Endothelial cell of umbilical vein (primary cell): ENCODE measurements around the gene PDE6D. TPM values are rescaled to one million over a fixed set of nuclear protein-coding genes. Genes with fewer than 3 reads are reported as not detected.

Experiments used
- BruUV-seq: library from RNA; stranded (reverse); fragments of 400-500 nt; replicated peaks from 2 replicates; lab custom pipeline; 2021; lab: Mats Ljungman, UMichigan
- CTCF ChIA-PET: fragments of 300-600, 350-600 bp; sonication (Branson Sonifier 250); formaldehyde crosslinking; loops from one replicate; lab custom pipeline; 2021; ENCODE audit warnings: antibody characterized with exemption, inconsistent platforms; lab: Charles Lee
- POLR2A ChIA-PET: fragments of 300-600, 350-600 bp; sonication (Branson Sonifier 250); formaldehyde crosslinking; loops from one replicate; lab custom pipeline; 2021; ENCODE audit warnings: antibody characterized with exemption, inconsistent platforms; lab: Charles Lee
- DNase-seq: peaks from one replicate; pipeline ENCODE4 v3.0.0-alpha.2; 2011; ENCODE audit warnings: low read depth, low spot score
- FAIRE-seq: peaks from 2 replicates; lab custom pipeline; 2011; peaks lifted over from hg19 to GRCh38; lab: Jason Lieb, UNC
- H2AFZ ChIP-seq: 2 replicates; pipeline ENCODE4 v1.6.0; 2012; ENCODE audit warnings: low read depth, low read length, control low read depth, inconsistent platforms
- H3K27ac ChIP-seq: 2 replicates; pipeline ENCODE4 v1.5.1; 2011; ENCODE audit warnings: low read depth, mild to moderate bottlenecking, control low read depth, low read length, moderate library complexity; ENCODE audit not compliant: insufficient read depth
- H3K27me3 ChIP-seq, 2 experiments: 2 replicates each; pipeline versions ENCODE4 v1.6.0 to v1.6.1; 2011; ENCODE audit warnings: low read length in 2 of 2, mixed read lengths in 1 of 2; ENCODE audit not compliant: control insufficient read depth in 2 of 2, insufficient read depth in 2 of 2
- H3K36me3 ChIP-seq, 2 experiments: 2 replicates in 1 of 2; 3 replicates in 1 of 2; pipeline ENCODE4 v1.5.1; 2011; ENCODE audit warnings: low read length in 2 of 2, mild to moderate bottlenecking in 1 of 2, moderate library complexity in 1 of 2; ENCODE audit not compliant: control insufficient read depth in 2 of 2, insufficient read depth in 2 of 2; ENCODE audit errors: extremely low read depth in 1 of 2
- H3K4me1 ChIP-seq: 3 replicates; pipeline ENCODE4 v1.5.1; 2011; ENCODE audit warnings: mild to moderate bottlenecking, low read length; ENCODE audit not compliant: control insufficient read depth, insufficient read depth; ENCODE audit errors: extremely low read depth
- H3K4me2 ChIP-seq: 2 replicates; pipeline ENCODE4 v1.6.1; 2011; ENCODE audit warnings: low read length, control low read depth, mixed read lengths; ENCODE audit not compliant: insufficient read depth
- H3K4me3 ChIP-seq, 3 experiments: fragments of 200-600 bp in 1 of 3; sonication (generic), shearing (Covaris generic) in 1 of 3; replicated peaks in 1 of 3; 2 replicates each; pipeline ENCODE4 v1.5.1; 2011 to 2016; ENCODE audit warnings: control low read depth in 3 of 3, low read length in 3 of 3, mild to moderate bottlenecking in 2 of 3, inconsistent platforms in 1 of 3, low read depth in 1 of 3, moderate library complexity in 1 of 3; ENCODE audit not compliant: insufficient read depth in 1 of 3
- H3K79me2 ChIP-seq: 2 replicates; pipeline ENCODE4 v1.6.0; 2012; ENCODE audit warnings: low read length, inconsistent platforms; ENCODE audit not compliant: control insufficient read depth, insufficient read depth
- H3K9ac ChIP-seq: replicated peaks from 2 replicates; pipeline ENCODE3; 2011; ENCODE audit warnings: low read length, control low read depth; ENCODE audit not compliant: insufficient read depth; ENCODE audit errors: extremely low read depth
- H3K9me1 ChIP-seq: replicated peaks from 3 replicates; pipeline ENCODE4 v1.6.0; 2011; ENCODE audit warnings: mild to moderate bottlenecking, low read length; ENCODE audit not compliant: control insufficient read depth, insufficient read depth; ENCODE audit errors: extremely low read depth
- H3K9me3 ChIP-seq: replicated peaks from 2 replicates; pipeline ENCODE4 v1.5.1; 2012; ENCODE audit warnings: low read length, inconsistent platforms; ENCODE audit not compliant: control insufficient read depth, insufficient read depth
- H4K20me1 ChIP-seq: replicated peaks from 2 replicates; pipeline ENCODE3; 2011; ENCODE audit warnings: mild to moderate bottlenecking, low read length; ENCODE audit not compliant: control insufficient read depth, insufficient read depth; ENCODE audit errors: extremely low read depth
- CTCF ChIP-seq, 2 donors: IDR thresholded peaks; 1 replicate in 1 of 2; 2 replicates in 1 of 2; pipeline ENCODE4 v1.5.1; 2011; ENCODE audit warnings: low read length in 2 of 2, mild to moderate bottlenecking in 2 of 2, moderate library complexity in 2 of 2, control low read depth in 1 of 2, inconsistent platforms in 1 of 2, low read depth in 1 of 2; ENCODE audit not compliant: insufficient read depth in 1 of 2; ENCODE audit errors: extremely low read depth in 1 of 2
- EZH2 ChIP-seq: IDR thresholded peaks from 2 replicates; pipeline ENCODE4 v1.6.1; 2012; ENCODE audit warnings: borderline replicate concordance, low read depth, mild to moderate bottlenecking, moderate library complexity, low read length, inconsistent platforms; ENCODE audit not compliant: severe bottlenecking
- FOS ChIP-seq: IDR thresholded peaks from 2 replicates; pipeline ENCODE4 v1.6.1; 2011; ENCODE audit warnings: mild to moderate bottlenecking, low read length, moderate library complexity, borderline replicate concordance; ENCODE audit not compliant: insufficient read depth
- GATA2 ChIP-seq: IDR thresholded peaks from 2 replicates; pipeline ENCODE4 v1.7.0; 2011; ENCODE audit warnings: low read depth, mild to moderate bottlenecking, moderate library complexity, mixed read lengths, low read length; ENCODE audit not compliant: insufficient read length, insufficient read depth
- JUN ChIP-seq: IDR thresholded peaks from 2 replicates; pipeline ENCODE4 v1.6.1; 2011; ENCODE audit warnings: borderline replicate concordance, low read depth; ENCODE audit not compliant: insufficient read length, insufficient read depth
- MAX ChIP-seq: IDR thresholded peaks from 2 replicates; pipeline ENCODE4 v1.6.1; 2011; ENCODE audit not compliant: insufficient read depth, insufficient read length
- MYC ChIP-seq: IDR thresholded peaks from one replicate; pipeline ENCODE4 v1.6.1; 2011; ENCODE audit warnings: mild to moderate bottlenecking, low read depth, low read length
- POLR2A ChIP-seq: IDR thresholded peaks from 2 replicates; pipeline ENCODE4 v1.6.1; 2012; ENCODE audit warnings: low read depth, mild to moderate bottlenecking, control low read depth, low read length
- POLR2AphosphoS5 ChIP-seq: IDR thresholded peaks from 2 replicates; pipeline ENCODE4 v1.6.1; 2012; ENCODE audit warnings: low read depth, mild to moderate bottlenecking, control low read depth, low read length, moderate library complexity; ENCODE audit not compliant: insufficient read depth
- dilution Hi-C: fragments of 300-500 bp; cut with MboI; formaldehyde crosslinking; loops from one replicate; pipeline ENCODE4 v1.15.0; 2019; ENCODE audit warnings: low sequenced_read_pairs; ENCODE audit not compliant: extremely low pct_ligation_motif_present
- intact Hi-C: fragments of 100-400 bp; cut with micrococcal nuclease; formaldehyde crosslinking; loops from one replicate; pipeline ENCODE4 v1.10.0; 2022
- polyA plus RNA-seq, 4 experiments: library from polyadenylated mRNA; depleted of rRNA in 3 of 4; stranded (reverse) in 3 of 4; unstranded in 1 of 4; fragments of >200 nt; gene quantifications; 2 replicates each; pipeline versions ENCODE4 v1.2.1 to v1.2.3, GENCODE V29; 2011 to 2012; ENCODE audit warnings: missing spikeins in 1 of 4
- total RNA-seq: library from RNA; stranded (reverse); gene quantifications from 2 replicates; pipeline ENCODE4 v1.2.3, GENCODE V29; 2021

Gene PDE6D
- total and polyA plus RNA-seq, 2 donors (not counting 3 experiments of a cell fraction or from before 2014, with no cell fraction given), result 23.8 to 36.8 TPM

- ChIA-PET POLR2A (no interaction called here), CTCF (no interaction called here)
- Histone ChIP-seq H3K27me3 (no peaks in the 10 kb centered on the region), H3K79me2 (no peaks in the 10 kb centered on the region), H2AFZ (no peak overlapping the region), H3K9ac (no peak overlapping the region), H3K27ac (no peak overlapping the region), H4K20me1 (no peaks in the 10 kb centered on the region), H3K4me3 (no peak overlapping the region), H3K36me3 (no peaks in the 10 kb centered on the region), H3K9me1 (no peaks in the 10 kb centered on the region), H3K4me2 (no peak overlapping the region), H3K9me3 (no peaks in the 10 kb centered on the region), H3K4me1 (no peaks in the 10 kb centered on the region)
- FAIRE-seq, result no peak
- BruUV-seq, result no TSS peak
- intact Hi-C loops, result no loop called here
- TF ChIP-seq POLR2A, result no peak
- TF ChIP-seq GATA2, result no peak
- TF ChIP-seq MAX, result no peak
- TF ChIP-seq FOS, result no peak
- no peak for TF ChIP-seq CTCF (IDR thresholded peaks at IDR 0.05; ENCODE audit: extremely low read depth in 1 of 2, insufficient read depth in 1 of 2, low read depth in 1 of 2, low read length in 2 of 2)
- no peak for TF ChIP-seq POLR2AphosphoS5
- no peak for TF ChIP-seq MYC
- TF ChIP-seq EZH2, result no peak
- no peak for TF ChIP-seq JUN
- no peak for DNase-seq
- dilution Hi-C loops, result no loop called here
Measured at GRCh38 chr2:231819447-231820042, 38.5 kb upstream of the PDE6D start.
